GM12891 (cell line): Measurements from ENCODE around the gene NSUN6.
"Not testable (repeated sequence)": the region's sequence is repeated elsewhere in the genome, so short reads cannot be mapped to it uniquely, and the experiment has no call there.

Source experiments
- DNase-seq: peaks from one replicate; pipeline ENCODE4 v3.0.0; 2011; ENCODE audit warnings: low spot score; ENCODE audit not compliant: insufficient read length
- FAIRE-seq: peaks from 2 replicates; lab custom pipeline; 2011; peaks lifted over from hg19 to GRCh38; lab: Jason Lieb, UNC
- PAX5 ChIP-seq: IDR thresholded peaks from 2 replicates; pipeline ENCODE4 v1.6.1; 2011; ENCODE audit warnings: low read length, moderate library complexity, mild to moderate bottlenecking; ENCODE audit not compliant: insufficient read depth, severe bottlenecking
- POLR2A ChIP-seq: IDR thresholded peaks from 2 replicates; pipeline ENCODE4 v1.6.1; 2011; ENCODE audit warnings: low read depth, low read length, control low read depth
- POLR2AphosphoS5 ChIP-seq: IDR thresholded peaks from 2 replicates; pipeline ENCODE4 v1.6.1; 2011; ENCODE audit warnings: low read depth, low read length, control low read depth
- POU2F2 ChIP-seq: IDR thresholded peaks from 2 replicates; pipeline ENCODE4 v1.6.1; 2011; ENCODE audit warnings: low read depth, mild to moderate bottlenecking, control low read depth, low read length, moderate library complexity
- SPI1 ChIP-seq: IDR thresholded peaks from 2 replicates; pipeline ENCODE4 v1.6.1; 2011; ENCODE audit warnings: low read depth, low read length, control low read depth
- TAF1 ChIP-seq: IDR thresholded peaks from 2 replicates; pipeline ENCODE4 v1.6.1; 2011; ENCODE audit warnings: low read depth, low read length, control low read depth

NSUN6 gene

DNA sequence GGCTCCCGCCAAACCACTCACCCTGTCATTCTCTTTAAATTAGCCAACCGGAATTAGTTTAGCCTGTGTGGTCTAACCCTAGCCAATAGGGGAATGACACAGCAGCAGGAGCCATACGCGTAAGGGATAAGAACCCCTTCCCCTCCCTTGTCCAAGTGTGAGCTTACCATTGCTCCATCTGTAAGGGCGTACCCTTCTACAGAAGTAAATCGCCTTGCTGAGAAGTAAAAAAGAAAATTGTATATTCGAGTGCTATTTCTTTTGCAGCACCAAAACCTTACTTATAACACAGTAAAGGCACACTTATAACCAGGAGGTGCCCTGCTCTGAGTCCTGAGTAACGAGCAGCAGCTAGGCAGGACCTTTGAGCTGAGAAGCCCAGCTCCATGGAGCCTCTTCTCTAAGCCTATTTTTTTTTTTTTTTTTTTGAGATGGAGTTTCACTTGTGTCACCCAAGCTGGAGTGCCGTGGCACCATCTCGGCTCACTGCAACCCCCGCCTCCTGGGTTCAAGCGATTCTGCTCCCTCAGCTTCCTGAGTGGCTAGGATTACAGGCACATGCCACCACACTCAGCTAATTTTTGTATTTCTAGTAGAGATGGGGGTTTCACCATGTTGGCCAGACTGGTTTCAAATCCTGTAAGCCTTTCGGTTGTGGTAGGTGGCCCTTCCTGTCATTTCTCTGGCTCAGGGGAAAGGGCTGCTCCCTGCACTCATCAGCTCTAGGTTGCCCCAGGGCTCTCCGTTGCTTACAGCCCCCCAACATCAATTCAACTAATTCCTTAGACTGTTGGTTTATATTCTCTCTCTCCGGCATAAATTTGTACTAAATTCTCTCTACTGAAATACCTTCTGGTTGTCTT lies 73.3 kb downstream of the NSUN6 start:
- DNase-seq, result no peak
- TF ChIP-seq PAX5, result no peak
- no peak for TF ChIP-seq SPI1
- no peak for TF ChIP-seq POLR2AphosphoS5
- TF ChIP-seq TAF1, result no peak
- no peak for TF ChIP-seq POU2F2
- no peak for TF ChIP-seq POLR2A
- FAIRE-seq, result no peak

DNA sequence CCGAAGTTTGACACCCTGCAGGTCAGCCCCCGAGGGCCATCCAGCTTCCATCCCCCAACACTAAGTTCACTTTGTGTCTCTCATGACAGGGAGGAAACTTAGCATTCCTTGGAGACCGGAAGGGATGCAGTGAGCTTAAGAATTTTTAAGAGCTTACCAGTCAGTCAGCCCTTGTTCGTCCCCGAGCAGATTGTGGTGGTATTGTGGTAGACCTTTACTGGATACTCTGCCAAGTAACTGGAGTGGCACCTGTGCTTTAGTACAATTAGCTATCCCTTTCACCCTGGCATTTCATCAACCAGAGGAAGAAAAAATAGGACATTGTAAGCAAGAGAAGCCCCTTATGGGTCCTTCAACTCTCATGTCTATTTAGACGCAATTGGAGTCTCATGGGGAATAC lies 74.8 kb downstream of the NSUN6 start:
- DNase-seq, result no peak
- FAIRE-seq, result no peak
- no peak for TF ChIP-seq POLR2A

DNA sequence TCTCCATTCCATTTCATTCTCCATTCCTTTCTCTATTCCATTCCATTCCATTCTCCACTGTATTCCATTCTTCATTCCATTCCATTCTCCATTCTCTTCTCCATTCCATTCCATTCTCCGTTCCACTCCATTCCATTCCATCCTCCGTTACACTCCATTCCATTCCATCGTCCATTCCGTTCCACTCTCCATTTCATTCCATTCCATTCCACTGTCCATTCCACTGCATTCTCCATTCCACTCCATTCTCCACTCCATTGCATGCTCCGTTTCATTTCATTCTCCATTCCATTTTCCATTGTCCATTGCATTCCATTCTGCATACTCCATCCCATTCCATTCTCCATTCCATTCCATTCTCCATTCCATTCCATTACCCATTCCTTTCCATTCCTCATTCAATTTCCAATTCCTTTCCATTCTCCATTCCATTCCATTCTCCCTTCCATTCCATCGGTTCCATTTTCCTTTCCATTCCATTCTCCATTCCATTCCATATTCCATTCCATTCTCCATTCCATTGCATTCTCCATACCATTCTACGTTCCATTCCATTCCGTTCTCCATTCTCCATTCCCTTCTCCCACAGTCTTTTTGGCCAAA lies 78.3 kb downstream of the NSUN6 start:
- DNase-seq (no peak), FAIRE-seq (no peak)
- no peak for TF ChIP-seq PAX5
- no peak for TF ChIP-seq TAF1
- no peak for TF ChIP-seq POU2F2
- TF ChIP-seq POLR2AphosphoS5, result no peak
- no peak for TF ChIP-seq POLR2A
- no peak for TF ChIP-seq SPI1

DNA sequence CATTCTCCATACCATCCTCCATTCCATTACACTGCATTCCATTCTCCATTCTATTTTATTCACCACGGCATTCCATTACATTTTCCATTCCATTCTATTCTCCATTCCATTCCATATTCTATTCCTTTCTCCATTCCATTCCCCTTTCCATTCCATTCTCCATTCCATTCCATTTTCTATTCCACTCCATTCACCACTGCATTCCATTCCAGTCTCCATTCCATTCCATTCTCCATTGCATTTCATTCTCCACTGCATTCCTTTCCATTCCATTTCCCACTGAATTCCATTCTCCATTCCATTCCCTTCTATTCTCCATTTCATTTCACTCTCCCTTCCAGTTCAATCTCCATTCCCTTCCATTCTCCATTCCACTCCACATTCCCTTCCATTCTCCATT lies 79.6 kb downstream of the NSUN6 start:
- TF ChIP-seq TAF1, result no peak
- TF ChIP-seq POU2F2, result no peak
- no peak for TF ChIP-seq SPI1
- TF ChIP-seq PAX5, result no peak
- no peak for TF ChIP-seq POLR2AphosphoS5
- TF ChIP-seq POLR2A, result no peak
- DNase-seq, result no peak
- FAIRE-seq, result no peak

DNA sequence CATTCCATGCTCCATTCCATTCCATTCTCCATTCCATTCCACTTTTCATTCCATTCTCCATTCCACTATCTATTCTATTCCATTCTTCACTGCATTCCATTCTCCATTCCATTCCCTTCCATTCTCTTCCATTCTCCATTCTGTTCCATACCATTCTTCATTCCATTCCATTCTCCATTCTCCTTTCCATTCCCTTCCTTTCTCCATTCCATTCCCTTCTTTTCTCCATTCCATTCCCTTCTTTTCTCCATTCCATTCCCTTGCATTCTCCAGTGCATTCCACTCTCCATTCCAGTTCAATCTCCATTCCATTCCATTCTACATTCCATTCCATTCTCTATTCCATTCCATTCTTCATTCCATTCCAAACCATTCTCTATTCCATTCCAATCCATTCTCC lies 80.3 kb downstream of the NSUN6 start:
- TF ChIP-seq PAX5 (no peak), POU2F2 (no peak), TAF1 (no peak), SPI1 (no peak), POLR2A (no peak), POLR2AphosphoS5 (no peak)
- DNase-seq, result no peak
- FAIRE-seq, result no peak

DNA sequence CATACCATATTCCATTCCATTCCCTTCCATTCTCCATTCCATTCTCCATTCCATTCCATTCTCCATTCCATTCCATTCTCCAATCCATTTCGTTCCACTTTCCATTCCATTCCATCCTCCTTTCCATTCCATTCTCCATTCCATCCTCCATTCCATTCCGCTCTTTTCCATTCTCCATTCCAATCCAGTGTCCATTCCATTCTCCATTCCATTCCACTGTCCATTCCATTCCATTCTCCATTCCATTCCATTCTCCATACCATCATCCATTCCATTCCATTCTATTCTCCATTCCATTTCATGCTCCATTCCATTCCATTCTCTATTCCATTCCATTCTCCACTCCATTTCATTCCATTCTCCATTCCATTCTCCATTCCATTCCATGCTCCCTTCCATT lies 81.0 kb downstream of the NSUN6 start:
- FAIRE-seq, DNase-seq: not testable (repeated sequence)

DNA sequence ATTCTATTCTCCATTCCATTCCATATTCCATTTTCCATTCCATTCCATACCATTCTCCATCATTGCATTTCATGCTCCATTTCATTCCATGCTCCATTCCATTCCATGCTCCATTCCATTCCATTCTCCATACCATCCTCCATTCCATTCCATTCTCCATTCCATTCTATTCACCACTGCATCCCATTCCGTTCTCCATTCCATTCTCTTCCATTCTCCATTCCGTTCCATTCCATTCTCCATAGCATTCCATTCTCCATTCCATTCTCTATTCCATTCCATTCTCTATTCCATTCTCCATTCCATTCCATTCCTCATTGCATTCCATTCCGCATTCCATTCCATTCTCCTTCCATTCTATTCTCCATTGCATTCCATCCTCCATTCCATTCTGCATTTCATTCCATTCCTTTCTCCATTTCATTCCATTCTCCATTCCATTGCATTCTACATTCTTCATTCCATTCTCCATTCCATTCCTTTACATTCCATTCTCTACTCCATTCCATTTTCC lies 84.0 kb downstream of the NSUN6 start:
- DNase-seq (no peak), FAIRE-seq (no peak)

DNA sequence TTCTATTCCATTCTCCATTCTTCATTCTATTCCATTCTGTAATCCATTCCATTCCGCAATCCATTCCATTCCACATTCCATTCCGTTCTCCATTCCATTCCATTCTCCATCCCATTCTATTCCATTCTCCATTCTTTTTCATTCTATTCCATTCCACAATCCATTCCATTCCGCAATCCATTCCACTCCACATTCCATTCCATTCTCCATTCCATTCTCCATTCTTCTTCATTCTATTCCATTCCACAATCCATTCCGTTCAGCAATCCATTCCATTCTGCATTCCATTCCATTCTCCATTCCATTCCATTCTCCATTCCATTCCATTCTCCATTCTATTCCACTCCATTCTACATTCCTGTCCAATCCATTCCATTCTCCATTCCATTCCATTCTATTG lies 85.2 kb downstream of the NSUN6 start:
- no peak for TF ChIP-seq POU2F2
- TF ChIP-seq SPI1, result no peak
- no peak for TF ChIP-seq PAX5
- no peak for TF ChIP-seq TAF1
- no peak for TF ChIP-seq POLR2AphosphoS5
- TF ChIP-seq POLR2A, result no peak
- no peak for FAIRE-seq
- DNase-seq, result no peak

More for the DNA sequence above, 84.0 kb downstream of the NSUN6 start:
- TF ChIP-seq SPI1 (no peak), TAF1 (no peak), POLR2AphosphoS5 (no peak), PAX5 (no peak), POLR2A (no peak), POU2F2 (no peak)

DNA sequence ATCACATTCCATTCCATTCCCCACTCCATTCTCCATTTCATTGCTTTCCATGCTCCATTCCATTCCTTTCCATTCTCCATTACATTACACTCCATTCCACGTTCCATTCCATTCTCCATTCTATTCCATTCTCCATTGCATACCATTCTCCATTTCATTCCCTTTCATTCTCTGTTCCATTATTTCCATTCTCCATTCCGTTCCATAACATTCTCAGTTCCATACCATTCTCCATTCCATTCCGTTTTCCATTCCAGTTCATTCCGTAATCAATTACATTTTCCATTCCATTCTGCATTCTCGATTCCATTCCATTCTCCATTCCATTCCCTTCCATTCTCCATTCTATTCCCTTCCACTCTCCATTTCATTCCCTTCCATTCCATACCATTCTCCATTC lies 86.4 kb downstream of the NSUN6 start:
- TF ChIP-seq TAF1 (no peak), POU2F2 (no peak), PAX5 (no peak), POLR2AphosphoS5 (no peak)
- DNase-seq (no peak), FAIRE-seq (no peak)

DNA sequence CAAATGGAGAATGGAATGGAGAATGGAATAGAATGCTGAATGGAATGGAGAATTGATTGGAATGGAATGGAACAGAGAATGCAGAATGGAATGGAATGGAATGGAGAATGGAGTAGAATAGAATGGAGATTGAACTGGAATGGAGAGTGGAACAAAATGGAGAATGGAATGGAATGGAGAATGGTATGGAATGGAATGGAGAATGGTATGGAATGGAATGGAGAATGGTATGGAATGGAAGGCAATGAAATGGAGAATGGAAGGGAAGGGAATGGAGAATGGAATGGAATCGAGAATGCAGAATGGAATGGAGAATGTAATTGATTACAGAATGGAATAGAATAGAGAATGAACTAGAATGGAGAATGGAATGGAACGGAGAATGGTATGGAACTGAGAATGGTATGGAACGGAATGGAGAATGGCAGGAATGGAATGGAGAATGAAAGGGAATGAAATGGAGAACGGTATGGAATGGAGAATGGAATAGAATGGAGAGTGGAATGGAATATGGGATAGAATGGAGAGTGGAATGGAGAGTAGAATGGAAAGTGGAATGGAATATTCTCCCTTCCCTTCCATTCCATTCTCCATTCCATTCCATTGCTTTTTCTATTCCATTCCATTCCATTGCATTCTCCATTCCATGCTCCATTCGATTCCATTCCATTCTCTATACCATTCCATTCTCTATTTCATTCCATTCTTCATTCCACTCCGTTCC lies 88.2 kb downstream of the NSUN6 start:
- TF ChIP-seq POU2F2 (no peak), SPI1 (no peak), POLR2AphosphoS5 (no peak), POLR2A (no peak), PAX5 (no peak), TAF1 (no peak)
- FAIRE-seq (no peak), DNase-seq (no peak)
